NCI-H69 (cell line): ENCODE results near the gene CNDP2.

ENCODE experiments used
- DNase-seq: peaks from one replicate; lab custom pipeline; 2025; lab: John Stamatoyannopoulos, UW

CNDP2 gene

DNA sequence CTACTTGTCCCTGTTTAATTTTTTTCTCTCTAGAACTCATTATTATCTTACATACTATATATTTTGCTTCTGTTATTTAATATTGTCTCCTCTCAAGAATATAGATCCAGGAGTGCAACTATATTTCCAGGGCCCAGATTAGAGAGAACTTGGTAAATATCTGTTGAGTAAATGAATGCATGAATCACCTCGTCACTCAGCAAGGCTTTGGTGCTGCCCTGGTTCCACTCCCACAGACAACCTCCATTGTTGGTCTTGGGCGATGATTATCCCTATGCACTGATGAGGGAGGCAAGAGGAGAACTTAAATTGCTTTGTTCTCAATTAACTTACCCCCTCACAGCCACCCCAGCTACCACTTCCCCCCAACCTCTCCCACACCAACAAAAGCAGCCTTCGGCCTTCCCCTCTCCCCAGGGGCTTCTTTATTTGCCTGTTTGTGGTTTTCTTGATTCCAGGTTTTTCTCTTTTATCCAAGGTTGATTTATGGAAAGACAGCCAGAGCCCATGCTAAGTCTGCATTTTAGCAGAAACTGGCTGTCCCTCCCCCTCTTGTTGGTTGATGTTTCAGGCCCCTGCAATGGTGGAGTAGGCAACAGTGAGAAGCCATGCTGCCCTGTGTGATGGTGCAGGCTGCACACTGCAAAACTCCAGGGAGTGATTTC, 22.1 kb upstream of the CNDP2 start:
- DNase-seq: no peak

DNA sequence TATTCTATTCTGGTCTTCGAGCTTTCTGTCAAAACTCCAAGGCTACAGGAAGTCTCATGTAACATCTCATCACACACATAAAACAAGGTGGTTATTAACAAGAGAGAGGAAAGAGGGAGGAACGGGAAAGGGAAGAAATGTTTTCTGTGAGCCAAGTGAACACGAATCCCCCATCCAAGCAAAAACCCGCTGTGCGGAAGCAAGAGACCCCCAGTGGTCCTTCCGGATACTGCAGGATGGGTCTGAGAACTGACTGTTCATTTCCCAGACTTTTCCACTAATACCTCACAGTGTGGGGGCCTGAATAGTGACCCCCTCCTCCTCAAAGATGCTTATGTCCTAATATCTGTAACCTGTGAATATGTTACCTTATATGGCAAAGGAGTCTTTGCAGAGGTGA, 20.0 kb upstream of the CNDP2 start:
- DNase-seq: peak; percentile 67

DNA sequence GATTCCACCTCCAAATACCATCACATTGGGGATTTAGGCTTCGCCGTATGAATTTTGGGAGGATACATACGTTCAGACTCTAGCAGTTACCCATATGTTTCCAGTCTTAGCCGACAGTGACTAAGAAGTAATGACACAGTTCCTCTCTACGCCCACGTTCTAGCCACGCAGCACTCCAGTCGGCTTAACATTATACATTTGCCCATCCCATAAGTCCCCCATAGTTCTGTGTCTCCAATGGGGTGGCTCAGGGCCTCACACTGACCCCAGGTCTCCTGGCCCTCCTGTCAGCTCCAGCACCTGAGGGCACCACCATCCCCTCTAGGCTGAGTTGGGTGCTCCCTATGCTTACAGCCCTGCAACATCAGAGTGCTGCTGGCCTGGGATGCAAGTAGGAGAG, 18.4 kb upstream of the CNDP2 start:
- no peak for DNase-seq

DNA sequence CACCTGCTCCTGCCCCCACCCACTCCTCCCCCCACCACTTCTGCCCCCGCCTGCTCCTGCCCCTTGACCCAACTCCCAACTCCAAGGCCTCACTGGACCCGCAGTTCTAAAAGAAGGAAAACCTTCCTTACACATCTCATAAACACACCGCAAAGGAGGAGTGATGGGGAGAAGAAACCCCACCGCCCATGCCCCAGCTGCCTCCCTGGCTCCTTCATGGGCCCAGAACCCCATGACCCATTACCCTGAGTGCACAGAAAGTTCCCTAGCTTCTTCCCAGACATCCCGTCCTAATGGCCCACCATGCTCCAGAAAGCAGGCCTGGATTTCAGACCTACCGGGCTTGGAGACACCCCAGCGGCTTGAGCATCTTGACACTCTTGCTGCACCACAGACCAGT, 17.8 kb upstream of the CNDP2 start:
- DNase-seq: no peak

DNA sequence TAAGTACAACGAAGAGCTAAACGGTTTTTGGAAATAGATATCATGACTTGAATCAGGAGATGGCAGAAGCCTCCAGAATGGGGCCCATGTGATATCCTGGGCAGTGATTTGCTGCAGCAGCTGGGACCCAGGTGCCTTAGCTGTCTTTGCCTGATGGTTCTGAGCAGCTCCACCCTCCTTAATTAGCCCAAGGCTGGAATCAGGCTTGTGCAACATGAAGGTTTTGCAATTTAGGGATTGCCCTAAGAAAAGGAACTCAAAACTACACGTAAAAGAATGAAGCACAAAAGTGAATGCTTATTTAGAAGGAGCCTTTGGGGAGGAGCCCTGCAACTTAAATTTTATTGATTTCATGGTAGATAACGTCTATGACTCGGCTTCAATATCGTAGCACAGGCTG, 17.3 kb upstream of the CNDP2 start:
- peak; percentile 38 for DNase-seq

DNA sequence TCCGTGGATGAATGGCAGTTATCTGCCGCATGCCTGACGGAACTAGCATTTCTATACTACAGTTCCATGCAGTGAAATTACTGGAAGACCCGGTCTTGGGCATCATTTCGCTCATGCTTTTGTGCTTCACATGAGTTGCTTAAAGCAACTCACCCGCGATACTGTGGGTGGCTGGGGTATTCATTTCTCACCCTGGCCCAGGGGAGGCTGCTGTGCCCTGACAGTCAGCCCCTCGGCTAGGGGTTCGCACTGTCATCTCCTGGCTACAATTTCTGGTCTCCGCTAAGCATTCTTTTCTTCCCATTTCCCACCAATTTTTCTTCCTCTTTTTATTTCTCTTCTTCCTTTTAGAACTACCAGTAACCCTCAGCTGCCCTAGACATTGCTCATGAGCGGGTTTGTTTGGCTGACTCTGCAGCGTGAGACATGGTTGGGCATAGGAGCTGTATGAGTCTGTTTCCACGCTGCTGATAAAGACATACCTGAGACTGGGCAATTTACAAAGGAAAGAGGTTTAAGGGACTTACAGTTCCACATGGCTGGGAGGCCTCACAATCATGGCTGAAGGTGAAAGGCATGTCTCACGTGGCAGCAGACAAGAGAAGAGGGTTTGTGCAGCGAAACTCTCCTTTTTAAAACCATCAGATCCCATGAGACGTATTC, 16.5 kb upstream of the CNDP2 start:
- no peak for DNase-seq

DNA sequence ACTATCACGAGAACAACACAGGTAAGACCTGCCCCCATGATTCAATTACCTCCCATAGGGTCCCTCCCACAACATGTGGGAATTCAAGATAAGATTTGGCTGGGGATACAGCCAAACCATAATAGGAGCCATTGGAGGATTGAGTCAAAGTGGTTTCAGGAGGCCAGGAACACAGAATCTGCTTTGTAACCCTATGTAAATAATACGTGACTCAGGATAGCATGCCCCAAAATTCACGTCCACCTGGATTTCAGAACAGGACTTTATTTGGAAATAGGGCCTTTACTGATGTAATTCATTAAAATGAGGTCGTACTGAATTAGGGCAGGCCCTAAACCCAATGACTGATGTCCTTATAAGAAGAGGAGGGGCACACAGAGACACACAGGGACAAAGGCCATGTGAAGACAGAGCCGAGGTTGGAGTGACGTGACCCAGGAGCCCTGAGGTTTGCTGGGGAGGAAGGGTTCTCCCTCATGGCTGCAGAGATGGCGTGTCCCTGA, 16.0 kb upstream of the CNDP2 start:
- no peak for DNase-seq

DNA sequence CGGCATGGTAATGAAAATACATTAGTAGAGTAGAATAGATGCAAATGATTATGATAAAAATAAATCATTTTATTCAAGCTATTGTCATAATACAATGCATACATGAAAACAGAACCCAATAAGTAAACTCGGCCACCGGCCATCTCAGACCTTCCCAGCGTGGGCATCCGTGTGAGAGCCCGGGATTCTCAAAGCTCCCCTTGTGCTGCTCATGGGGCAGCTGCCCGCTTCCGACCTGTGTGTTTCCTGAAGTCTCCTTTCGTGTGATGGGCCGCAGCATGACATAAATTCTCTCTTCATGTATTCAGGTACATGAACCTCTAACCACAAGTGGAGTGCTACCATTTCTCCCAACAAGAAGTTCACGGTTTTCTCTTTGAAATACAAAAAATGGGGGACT, 13.5 kb upstream of the CNDP2 start:
- no peak for DNase-seq

DNA sequence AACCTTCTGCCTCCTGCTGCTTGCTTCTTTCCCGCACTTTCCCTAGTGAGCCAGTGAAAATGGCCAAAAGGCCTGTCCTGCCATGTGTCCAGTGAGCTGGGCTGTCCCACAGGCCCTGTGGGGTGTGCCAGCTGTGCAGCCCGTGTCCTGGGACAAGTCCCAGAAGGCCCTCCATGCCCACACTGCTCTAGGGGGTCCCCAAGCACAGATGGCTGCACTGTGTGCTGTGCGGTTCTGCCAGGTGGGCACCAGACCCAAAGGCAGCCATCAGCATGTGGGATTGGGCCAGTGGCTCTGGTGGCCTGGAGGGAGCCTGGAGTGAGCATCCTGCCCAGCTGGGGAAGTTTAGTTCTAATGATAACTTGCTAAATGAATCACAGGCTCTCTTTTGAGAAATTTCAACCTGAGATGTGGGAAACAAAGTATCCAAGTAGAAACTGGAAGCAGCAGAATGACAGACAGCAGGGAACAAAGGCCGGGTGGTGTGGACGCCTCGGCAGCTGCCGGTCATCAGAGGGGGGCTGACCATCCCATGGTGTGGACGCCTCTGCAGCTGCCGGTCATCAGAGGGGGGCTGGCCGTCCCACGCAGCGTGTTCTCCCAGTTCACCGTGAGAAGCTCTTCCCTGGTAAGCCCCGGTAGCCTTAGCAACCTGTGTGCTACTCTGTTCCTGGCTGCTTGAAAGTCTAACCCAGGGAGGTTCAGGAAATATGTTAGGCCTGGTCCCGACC, 9.9 kb upstream of the CNDP2 start:
- DNase-seq: no peak

DNA sequence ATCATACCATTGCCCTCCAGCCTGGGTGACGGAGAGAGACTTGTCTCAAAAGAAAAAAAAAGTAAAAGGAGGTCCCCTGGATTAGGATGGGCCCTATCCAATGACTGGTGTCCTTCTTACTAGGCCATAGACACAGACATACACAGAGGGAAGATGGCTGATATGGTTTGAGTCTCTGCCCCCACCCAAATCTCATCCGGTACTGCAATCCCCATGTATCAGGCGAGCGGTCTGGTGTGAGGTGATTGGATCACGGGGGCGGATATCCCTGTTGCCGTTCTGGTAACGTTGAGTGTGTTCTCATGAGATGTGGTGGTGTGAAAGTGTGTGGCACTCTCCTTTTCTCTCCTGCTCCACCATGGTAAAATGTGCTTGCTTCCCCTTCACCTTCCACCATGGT, 7.8 kb upstream of the CNDP2 start:
- no peak for DNase-seq

DNA sequence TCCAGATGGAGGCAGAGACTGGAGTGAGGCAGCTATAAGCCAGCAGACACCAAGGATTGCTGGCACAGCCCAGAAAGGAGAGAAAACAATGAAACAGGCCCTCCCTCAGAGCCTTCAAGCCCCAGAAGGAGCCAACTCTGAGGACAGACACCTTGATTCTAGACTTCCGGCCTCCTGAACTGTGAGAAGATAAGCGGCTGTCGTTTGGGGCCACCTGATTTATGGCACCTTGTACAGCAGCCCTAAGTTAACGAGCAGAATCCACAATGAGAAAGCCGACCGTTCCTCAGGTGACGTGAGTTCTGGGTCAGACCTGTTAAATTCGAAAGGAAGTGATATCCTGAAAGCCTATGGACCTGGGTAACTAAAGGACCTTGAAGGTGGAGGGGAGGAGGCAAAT, 7.3 kb upstream of the CNDP2 start:
- no peak for DNase-seq

DNA sequence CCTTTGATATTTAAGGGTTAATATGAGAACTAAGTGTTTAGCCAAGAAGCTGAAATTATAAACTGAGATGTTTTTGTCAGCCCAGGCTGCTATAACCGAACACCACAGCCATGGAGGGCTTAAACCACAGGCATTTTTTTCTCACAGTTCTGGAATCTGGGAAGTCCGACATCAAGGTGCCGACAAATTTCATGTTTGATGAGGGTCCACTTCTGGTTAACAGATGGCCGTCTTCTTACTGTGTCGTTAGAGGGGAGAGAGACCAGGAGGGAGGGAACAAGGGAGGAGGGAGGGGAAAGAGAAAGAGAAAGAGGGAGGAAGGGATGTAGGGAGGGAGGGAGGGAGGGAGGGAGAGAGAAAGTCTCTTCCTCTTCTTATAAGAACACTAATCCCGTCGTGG, 6.5 kb upstream of the CNDP2 start:
- no peak for DNase-seq

DNA sequence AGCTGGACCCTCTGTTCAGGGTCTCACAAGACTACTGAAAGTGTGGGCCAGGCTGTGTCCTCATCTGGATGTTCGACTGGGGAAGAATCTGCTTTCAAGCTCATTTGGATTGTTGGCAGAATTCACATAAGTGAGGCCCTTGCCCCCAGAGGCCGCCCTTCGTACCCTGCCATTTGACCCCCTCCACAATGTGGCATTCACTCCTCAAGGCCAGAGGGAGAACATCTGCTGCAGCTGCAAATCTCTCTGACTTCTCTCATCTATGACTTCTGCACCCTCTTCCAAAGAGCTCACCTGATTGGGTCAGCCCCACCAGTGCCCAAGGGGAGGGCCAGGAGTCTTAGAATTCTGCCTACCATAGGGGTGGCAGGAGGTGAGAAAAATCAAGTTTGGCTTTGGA, 3.9 kb upstream of the CNDP2 start:
- DNase-seq: no peak

DNA sequence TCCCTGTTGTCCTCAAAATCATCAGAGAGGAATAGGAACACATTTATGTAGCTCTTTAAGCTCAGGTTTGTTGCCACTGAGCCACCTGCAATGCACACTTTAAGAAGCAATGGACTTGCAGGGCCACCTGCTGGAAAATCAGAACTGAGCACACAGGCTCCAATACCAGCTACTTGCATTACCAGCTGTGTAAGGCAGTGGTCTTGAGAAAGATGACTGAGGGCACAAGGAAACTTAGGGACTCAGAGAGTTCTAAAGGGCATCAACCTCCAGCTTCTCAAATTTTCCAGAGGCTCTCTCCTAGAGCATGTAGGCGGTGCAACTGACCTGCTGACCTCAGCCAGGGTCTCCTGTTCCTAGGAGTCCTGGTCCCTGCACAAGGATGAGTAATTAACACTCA, 2.5 kb upstream of the CNDP2 start:
- peak; percentile 88 for DNase-seq

DNA sequence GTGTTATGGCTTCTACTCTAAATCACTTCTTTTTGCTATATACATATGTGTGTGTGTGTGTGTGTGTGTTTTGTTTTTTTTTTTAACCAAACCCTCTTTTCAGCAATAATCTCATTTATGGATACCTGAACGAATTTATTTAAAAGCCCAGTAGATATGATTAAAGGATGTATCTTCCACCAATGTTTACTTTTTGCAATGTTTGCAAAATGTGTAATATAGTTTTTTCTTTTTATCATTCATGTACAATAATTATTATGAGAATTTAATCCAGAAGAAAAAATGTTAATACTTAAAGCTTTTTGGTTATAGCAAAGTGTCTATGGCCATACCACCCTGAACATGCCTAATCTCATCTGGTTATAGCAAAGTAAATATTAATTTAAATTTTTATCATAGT, 1.6 kb upstream of the CNDP2 start:
- DNase-seq: no peak

DNA sequence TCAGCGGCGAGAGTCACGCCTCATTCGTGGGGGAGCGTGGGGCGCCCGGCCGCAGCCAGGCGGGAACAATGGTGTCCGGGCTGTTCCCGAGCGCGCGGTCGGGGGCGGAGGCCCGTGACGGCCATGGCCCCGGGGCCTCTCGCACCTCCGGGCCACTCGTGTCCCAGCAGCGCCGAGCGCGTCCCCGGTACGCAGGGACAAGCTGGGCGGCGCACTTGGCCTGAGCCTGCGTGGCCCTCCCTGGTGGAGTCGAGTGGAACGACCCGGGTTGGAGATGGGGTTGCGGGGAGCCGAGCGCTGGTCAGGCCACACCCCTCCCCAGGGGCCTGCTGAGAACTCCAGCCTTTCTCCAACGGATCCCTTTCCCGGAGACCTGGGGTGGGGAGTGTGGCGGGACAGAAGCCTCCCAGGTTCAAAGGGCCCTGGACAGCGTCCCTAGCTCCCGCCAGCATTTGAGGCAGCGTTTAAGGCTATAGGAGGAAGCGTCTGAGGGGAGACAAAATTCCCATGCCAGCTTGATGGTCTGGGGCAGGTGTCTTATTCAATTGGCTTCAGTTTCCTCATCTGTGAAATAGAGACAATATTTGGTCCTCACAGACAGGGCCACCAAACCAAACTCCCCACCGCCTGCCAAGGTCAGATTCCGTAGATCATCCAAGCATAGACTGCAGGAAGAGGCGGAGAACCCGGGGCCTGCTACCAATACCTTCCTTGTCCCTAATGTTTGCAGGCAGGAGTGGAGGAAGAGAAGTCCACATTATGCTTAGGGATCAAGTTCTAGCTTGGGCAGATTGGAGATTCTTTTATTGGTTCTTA, 553 bp downstream of the CNDP2 start:
- peak; percentile 82 for DNase-seq

DNA sequence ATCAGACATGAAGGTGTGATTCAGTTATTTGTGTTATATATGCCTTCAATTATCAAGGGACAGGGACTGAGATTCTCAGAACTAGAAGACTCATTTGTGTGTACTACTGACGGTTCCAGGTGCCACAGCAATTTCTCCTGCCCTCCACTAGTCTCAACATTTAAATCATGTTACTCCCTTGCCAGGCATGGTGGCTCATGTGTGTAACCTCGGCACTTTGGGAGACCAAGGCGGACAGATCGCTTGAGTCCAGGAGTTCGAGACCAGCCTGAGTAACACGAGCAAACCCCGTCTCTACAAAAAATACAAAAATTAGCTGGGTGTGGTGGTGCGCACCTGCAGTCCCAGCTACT, 1.1 kb downstream of the CNDP2 start:
- DNase-seq: no peak

DNA sequence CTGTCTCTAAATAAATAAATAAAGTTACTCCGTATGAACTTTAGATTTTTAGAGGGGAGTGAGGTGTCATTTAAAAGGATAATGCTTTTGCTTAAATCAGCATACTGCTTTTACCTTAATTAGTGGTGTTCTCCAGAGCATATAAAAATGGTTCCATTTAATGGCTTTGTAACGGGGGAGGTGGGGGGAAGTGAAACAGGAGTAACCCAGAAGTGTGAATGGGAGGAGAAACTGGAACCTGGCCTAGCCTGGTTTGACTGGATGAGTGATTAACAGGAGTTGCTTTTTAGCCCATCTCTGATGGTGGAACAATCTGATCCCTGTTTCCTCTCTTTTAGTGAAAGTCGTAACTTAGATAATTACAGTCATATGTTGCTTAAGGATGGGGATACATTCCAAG, 1.6 kb downstream of the CNDP2 start:
- no peak for DNase-seq

DNA sequence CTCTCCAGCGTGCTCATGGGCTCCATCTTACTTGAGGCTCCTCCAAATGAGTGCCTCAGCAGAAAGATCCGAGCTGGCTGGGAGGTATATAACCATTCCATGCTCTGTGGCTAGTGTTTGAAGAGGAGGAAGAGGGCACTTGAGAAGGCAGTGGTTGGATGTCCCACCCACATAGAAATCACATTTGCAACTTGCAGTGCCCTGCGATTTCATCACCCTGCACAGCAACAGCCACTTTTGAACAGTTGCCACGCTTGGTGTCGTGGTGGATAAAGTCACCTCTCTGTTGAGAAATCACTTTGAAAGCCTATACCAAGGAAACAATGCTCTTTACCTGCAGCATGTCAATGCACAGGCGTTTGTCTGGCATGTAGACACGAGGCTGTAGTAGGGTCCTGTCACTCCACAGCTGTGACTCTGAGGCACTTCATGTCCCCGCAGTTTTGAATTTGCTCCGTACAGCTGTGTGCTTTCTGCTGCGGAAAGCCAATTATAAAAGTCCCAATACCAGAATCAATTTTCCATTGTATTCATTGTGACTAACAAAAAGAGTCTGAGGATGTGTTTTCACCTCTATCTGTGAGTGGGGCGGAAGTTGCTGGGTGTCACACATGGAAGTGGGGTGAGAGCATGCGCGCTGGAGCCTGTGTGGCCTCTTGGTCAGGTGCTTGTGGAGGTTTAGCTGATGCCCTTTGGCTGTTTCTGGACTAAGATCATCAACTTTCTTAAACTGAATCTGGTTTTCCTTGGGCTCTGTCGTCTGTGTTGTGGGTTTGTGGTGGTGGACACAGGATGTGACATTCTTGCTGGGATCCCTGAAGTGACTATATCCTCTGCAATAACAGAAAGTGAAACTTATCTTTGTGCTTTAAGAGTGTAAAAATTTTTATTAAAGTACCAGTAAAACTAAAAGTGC, 2.8 kb downstream of the CNDP2 start:
- no peak for DNase-seq

DNA sequence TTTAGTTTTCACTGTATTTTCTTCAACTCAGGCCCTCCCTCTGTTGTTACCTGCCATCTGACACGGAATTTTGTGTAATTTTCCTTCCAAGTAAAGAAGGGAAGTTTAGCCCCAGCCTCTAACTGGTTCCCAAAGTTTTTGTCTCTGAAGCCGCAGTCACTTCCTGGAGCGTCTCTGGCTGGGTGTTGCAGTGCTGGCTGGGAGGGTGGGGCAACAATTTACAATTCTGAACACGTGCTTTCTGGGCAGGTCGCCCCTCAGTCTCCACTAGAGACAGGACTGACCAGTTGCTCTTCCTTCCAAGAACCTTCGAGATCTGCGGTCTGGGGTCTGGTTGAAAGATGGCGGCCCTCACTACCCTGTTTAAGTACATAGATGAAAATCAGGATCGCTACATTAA, 3.5 kb downstream of the CNDP2 start:
- DNase-seq: no peak

DNA sequence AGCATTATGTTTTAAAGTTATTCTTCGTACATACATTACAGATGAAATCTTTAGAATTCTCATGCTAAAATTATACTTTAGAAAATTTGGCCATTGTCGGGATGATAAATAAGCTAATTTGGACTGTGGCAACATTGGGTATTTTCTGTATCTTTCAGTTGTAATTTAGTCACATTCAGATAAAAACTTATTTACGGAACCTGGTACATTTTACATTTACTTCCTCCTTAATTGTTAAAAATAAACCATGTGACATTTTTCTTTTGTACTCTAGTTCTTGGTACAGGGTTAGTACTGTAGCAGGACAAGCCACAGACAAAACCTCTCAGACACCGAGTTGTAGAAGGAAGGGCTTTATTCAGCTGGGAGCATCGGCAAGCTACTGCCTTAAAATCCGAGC, 4.2 kb downstream of the CNDP2 start:
- DNase-seq: no peak
